Measurements from ENCODE around the gene PSORS1C2. TPM values are rescaled to one million over a fixed set of nuclear protein-coding genes. Genes with fewer than 3 reads are reported as not detected.

The PSORS1C2 gene
- total RNA-seq, 1 experiment from 2014 or later: not detected

GRCh38 chr6:31163922-31164321 lies 25.1 kb upstream of the PSORS1C2 start:
- CTCF ChIA-PET: interaction anchor here (0.6 kb wide), 1 partner anchor 213 kb away, joined by 9 read pairs; no protein-coding TSS in a partner anchor
- Histone ChIP-seq H3K4me3 (ENCODE audit: low read depth, low read length, poor library complexity, severe bottlenecking) (no peak overlapping the region), H3K9me3 (ENCODE audit: low read depth, low read length, poor library complexity, severe bottlenecking) (no peaks in the 10 kb centered on the region), H3K36me3 (ENCODE audit: insufficient read depth, low read length, poor library complexity, severe bottlenecking) (peaks cover 21% of the 10 kb centered on the region), H3K27ac (ENCODE audit: low read depth, low read length, poor library complexity, severe bottlenecking) (no peak overlapping the region), H3K4me1 (ENCODE audit: insufficient read depth, low read length, poor library complexity, severe bottlenecking) (no peaks in the 10 kb centered on the region), H3K27me3 (replicated peaks; ENCODE audit: insufficient read depth, low read depth, low read length, poor library complexity) (no peaks in the 10 kb centered on the region)
- BruUV-seq (replicated peaks): no TSS peak
- intact Hi-C loops (cut with micrococcal nuclease; ENCODE audit: unreplicated experiment): no loop called here
- DNase-seq (ENCODE audit: low spot score): no peak
- TF ChIP-seq EZH2 (IDR thresholded peaks at IDR 0.05; ENCODE audit: borderline replicate concordance, low read depth, low read length, poor library complexity, severe bottlenecking) (no peak), CTCF (conservative IDR thresholded peaks at IDR 0.05; ENCODE audit: low read depth, low read length) (no peak)
- POLR2A ChIA-PET (ENCODE audit: low non-redundant PET): no interaction called here

- intact Hi-C loops (cut with micrococcal nuclease; ENCODE audit: unreplicated experiment): no loop called here
- TF ChIP-seq EZH2 (IDR thresholded peaks at IDR 0.05; ENCODE audit: borderline replicate concordance, low read depth, low read length, poor library complexity, severe bottlenecking) (no peak), CTCF (conservative IDR thresholded peaks at IDR 0.05; ENCODE audit: low read depth, low read length) (no peak)
- ChIA-PET CTCF (no interaction called here), POLR2A (ENCODE audit: low non-redundant PET) (no interaction called here)
- BruUV-seq (replicated peaks): no TSS peak
- no peak overlapping the region for H3K27ac ChIP-seq (ENCODE audit: low read depth, low read length, poor library complexity, severe bottlenecking)
- H3K27me3 ChIP-seq (replicated peaks; ENCODE audit: insufficient read depth, low read depth, low read length, poor library complexity): no peaks in the 10 kb centered on the region
- no peak for DNase-seq (ENCODE audit: low spot score)
- H3K4me1 ChIP-seq (ENCODE audit: insufficient read depth, low read length, poor library complexity, severe bottlenecking): no peaks in the 10 kb centered on the region
- peaks cover 21% of the 10 kb centered on the region for H3K36me3 ChIP-seq (ENCODE audit: insufficient read depth, low read length, poor library complexity, severe bottlenecking)
- H3K4me3 ChIP-seq (ENCODE audit: low read depth, low read length, poor library complexity, severe bottlenecking): no peak overlapping the region
- no peaks in the 10 kb centered on the region for H3K9me3 ChIP-seq (ENCODE audit: low read depth, low read length, poor library complexity, severe bottlenecking)
These were observed 23.7 kb upstream of the PSORS1C2 start for GRCh38 chr6:31162463-31163165.

GRCh38 chr6:31161216-31162126 lies 22.6 kb upstream of the PSORS1C2 start:
- H3K9me3 ChIP-seq (ENCODE audit: low read depth, low read length, poor library complexity, severe bottlenecking): no peaks in the 10 kb centered on the region
- peaks cover 21% of the 10 kb centered on the region for H3K36me3 ChIP-seq (ENCODE audit: insufficient read depth, low read length, poor library complexity, severe bottlenecking)
- no peaks in the 10 kb centered on the region for H3K27me3 ChIP-seq (replicated peaks; ENCODE audit: insufficient read depth, low read depth, low read length, poor library complexity)
- ChIA-PET POLR2A (ENCODE audit: low non-redundant PET) (no interaction called here), CTCF (no interaction called here)
- no TSS peak for BruUV-seq (replicated peaks)
- TF ChIP-seq EZH2 (IDR thresholded peaks at IDR 0.05; ENCODE audit: borderline replicate concordance, low read depth, low read length, poor library complexity, severe bottlenecking): no peak
- TF ChIP-seq CTCF (conservative IDR thresholded peaks at IDR 0.05; ENCODE audit: low read depth, low read length): no peak
- intact Hi-C loops (cut with micrococcal nuclease; ENCODE audit: unreplicated experiment): no loop called here
- H3K4me1 ChIP-seq (ENCODE audit: insufficient read depth, low read length, poor library complexity, severe bottlenecking): peaks cover 5% of the 10 kb centered on the region
- no peak overlapping the region for H3K27ac ChIP-seq (ENCODE audit: low read depth, low read length, poor library complexity, severe bottlenecking)
- DNase-seq (ENCODE audit: low spot score): no peak
- H3K4me3 ChIP-seq (ENCODE audit: low read depth, low read length, poor library complexity, severe bottlenecking): no peak overlapping the region
